T-helper 2 cell (primary cell): ENCODE results near the gene MTHFR.

Experiments
- DNase-seq, 5 experiments: peaks; one replicate each; pipeline versions ENCODE4 v3.0.0 to v3.0.0-alpha.2; 2012 to 2022

The MTHFR gene

DNA sequence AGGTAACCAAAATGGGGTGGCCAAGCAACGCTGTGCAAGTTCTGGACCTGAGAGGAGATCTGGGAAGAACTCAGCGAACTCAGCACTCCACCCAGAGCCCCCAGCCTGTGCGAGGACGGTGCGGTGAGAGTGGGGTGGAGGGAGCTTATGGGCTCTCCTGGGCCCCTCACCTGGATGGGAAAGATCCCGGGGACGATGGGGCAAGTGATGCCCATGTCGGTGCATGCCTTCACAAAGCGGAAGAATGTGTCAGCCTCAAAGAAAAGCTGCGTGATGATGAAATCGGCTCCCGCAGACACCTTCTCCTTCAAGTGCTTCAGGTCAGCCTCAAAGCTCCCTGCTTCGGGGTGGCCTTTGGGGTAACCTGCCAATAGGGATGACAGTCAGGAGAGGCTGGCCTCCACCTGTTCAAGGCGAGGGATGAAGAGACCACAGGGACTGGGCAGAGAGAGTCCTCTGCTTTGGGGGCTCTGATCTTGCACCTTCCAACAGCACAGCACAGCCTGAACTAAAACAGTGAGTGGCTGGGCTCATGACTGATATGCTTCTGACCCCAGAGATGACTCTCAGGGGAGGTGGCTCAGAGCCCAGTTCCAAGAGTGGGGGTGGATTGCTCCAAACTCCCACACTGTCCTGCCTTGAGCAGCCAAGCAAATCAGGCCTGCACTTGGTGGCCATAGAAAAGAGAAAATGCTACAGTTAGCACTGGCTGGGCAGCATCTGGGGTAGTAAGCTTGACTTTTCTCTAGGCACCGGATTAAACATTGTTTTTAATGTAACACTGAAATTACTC lies 9.5 kb downstream of the MTHFR start:
- no peak for DNase-seq

DNA sequence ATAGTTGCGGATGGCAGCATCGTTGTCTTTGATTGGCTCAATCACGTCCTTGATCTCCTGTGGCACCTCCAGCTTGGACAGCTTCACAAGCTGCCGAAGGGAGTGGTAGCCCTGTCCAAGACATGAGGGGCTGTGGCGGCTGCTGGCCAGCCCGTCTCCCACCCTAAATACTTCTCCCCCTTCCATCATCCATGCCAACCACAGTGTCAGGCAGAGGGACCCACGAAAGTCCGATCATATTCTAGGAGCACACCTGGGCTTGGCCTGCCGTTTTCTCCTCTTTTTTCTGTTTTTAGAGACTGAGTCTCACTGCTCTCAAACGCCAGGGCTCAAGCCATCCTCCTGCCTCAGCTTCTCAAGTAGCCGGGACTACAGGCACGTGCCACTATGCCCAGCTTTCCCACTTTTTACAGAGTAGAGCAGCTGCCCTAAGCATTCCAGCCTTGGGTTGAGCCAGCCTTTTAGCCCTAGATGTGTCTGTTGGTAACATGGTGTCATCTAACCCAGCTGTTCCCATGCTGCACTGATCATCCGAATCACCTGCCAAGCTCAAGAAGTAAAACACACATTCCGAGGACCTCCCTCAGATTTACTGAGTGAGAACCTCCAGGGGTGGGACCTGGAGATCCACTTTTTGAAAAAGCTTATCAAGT lies 10.4 kb downstream of the MTHFR start:
- no peak for DNase-seq

DNA sequence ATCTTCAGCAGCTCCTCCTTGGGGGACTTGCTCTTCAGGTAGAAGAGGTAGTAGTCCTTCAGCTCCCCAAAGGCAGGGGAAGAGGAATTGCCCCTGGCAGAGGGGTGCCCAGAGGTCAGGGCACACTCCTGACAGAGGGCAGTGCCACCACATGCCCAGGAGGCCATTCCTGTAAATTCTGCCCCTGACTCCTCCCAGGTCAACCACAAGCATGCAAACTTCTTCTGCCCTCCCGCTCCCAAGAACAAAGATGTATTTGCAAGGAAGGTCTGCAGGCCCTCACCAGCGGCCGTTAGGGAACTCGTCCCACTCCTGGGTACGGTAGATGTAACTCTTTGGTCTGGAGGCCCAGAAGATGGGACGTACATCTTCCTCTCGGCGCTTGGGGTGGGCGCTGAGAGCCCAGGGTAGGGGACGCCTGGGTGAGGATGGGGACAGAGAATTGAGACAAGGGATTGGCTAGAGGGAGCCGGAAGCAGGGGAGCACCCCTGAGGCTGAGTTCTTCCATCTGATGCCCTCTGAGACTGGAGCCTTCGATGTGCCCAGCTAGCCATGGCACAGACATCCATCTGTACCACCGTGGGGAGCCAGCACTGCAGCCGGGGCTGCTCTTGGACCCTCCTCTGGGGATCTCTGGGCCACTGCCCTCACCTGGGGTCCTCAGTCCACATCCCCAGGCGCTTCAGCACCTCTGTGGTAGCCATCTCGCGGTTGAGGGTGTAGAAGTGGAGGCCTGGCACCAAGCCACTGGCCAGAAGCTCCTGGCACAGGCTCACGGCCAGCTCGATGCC lies 11.1 kb downstream of the MTHFR start:
- no peak for DNase-seq

DNA sequence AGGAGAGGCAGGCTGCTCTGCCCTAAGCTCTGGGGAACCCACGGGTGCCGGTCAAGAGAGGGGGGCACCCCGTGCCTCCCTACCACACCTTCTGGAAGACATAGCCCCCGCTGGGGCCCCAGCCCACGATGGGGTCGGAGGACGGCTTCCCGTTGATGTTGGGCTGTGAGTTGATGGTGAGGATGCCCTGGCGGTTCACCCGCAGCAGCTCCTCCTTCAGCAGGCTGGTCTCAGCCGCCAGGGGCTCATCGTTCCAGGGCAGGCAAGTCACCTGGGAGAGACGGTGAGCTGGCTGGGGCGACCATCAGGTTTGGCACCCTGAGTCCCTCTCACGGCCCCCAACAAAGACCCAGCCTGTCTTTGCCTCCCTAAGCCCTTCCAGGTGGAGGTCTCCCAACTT lies 11.9 kb downstream of the MTHFR start:
- no peak for DNase-seq

DNA sequence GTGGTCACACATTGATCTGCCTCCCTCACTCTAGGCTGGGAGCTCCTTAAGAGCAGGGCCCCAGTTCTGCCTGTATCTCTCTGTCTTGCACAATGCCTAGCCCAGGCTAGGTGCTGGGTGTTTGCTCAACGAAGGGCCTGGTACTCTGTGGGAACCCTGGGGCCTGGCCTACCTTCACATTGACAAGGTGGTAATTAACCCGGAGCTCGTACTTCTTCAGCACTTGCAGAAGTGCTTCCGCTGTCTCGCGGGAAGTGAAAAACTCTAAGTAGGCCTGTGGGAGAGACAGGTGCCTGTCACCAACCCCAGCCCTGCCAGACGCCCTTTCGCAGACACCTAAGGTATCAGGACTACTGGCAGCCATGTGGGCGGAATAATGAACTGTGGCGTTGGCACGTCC lies 13.7 kb downstream of the MTHFR start:
- DNase-seq, result no peak

DNA sequence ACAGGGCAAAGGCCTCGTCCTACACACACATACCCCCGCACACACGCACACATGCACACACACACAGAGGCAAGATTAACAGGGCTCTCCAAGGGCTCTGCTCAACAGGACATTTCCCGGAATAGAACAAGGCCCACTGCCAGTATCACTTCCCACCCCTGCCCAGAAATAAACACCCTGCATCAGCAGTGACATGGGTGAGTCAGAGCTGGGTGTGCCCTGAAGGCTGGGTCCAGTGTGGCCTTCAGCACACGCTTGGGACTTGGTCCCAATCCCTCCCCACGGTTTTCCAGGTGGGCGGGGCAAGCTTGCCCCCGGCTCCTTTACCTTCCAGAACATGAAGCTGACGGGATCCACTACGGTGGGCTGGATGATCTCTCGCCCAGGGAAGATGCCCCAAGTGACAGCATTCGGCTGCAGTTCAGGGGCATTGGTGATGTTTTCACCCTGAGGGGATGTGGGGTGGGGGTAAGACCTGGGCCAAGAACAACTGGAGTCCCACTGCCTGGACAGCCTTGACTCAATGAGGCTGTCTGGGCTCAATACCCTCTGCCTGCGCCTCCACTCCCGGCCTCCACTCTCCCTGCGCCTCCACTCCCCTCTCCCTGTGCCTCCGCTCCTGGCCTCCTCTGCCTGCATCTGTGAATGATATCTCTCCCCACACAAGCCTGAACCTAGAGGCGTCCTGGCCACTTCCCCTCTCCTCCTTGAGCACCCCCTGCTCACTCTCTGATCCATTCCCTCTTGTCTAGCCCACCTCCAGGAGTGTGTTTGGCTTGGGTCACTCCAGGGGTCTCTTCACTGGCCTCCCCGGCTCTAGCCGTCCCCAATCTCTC lies 14.7 kb downstream of the MTHFR start:
- DNase-seq, result no peak

DNA sequence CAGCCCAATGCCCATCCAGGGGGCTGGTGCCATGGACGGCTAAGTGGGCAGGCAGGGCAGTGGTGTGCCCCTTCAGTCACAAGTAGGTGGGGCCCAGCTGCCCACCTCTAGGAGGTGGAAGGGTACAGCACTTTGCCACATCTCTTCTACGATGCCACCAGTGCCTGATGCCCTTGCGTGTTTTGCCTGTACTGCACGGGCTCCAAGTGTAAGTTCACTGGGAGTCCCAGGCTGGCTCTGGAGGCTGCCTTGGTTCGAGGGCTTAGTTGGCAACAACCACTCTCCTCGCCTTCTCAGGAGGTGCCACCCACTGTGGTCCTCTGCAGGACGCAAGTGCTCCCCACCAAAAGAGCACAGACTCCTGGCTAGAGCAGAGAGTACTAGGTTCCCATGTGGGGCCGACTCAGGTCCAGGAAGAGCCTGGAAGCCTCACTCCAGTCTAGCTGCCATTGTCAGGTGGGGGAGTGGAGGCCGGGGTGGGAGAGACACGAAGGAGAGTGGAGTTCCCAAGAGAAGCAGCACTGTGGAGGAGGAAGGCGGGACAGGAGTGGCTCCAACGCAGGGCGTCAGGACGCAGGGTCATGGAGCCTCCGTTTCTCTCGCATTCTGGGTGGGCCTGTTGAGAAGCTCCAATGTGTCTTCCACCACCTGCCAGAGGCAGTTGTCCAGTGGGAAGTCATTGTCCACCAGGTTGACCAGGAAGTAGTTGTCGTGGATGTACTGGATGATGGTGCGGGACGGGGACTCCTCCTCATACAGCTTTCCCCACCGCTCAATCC lies 15.5 kb downstream of the MTHFR start:
- DNase-seq, result no peak

DNA sequence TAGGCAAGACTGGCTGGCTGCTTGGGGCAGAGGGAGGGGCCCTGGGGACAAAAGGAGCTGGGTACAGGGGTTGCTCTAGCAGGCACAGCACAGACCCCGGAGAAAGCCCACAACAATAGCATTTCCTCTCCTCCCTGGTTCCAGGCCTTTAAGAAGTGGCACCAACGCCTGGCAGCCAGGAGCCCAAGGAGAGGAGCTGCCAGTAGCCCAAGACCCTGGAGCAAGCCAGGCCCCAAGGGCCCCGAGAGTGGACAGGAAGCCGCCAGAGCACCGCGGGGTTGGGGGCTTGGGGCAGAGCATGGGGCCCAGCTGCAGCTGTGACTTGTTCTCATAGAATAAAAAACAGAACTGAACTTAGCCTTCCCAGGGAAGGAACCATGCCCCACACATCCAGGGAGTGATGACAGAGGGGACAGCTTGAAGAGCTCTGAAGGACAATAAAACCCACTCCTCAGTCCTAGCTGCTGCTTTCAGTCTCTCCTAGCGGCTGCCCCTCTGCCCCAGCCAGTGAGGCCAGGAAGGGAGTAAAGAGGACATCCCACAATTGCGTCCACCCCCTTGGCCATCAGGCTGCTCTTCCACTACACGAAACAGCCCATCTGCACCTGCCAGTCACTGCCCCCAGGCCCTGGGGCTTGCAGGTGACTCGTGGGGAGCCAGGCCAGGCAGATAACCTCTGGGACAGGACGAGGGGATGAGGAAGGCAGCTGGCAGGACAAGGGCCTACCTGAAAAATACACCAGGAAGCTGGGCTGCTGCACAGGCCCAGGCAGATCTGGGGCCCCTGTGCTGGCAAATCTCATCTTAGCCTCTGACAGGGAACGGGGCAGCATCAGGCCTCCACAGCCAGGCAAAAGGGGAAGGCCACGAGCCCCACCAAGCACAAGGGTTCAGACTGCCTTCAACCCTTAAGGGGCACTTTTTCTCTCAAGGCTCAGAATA lies 16.4 kb downstream of the MTHFR start:
- no peak for DNase-seq

DNA sequence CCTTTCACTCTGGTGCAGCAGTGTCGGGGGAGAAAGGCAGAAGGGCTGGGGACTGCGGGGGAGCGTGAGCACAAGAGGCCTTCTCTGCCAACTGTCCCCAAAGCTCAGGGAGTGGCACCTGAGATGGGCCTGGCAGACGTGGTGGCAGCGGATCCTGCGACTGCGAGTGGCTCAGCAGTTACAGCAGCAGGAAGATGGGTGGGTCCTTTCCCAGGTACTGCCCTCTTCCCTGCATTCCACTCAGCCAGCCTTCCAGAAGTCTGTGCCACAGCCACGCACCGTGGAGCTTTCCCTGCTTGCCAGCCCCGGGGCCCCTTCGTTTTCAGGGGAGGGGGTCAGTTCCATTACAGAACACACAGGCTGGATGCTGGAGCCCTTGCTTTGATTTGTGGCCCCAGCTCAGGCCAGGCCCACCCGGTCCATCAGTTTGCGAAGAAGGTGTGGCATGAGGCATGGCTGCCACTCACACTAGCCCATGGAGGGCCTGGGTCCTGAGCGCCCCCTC lies 17.2 kb downstream of the MTHFR start:
- no peak for DNase-seq

DNA sequence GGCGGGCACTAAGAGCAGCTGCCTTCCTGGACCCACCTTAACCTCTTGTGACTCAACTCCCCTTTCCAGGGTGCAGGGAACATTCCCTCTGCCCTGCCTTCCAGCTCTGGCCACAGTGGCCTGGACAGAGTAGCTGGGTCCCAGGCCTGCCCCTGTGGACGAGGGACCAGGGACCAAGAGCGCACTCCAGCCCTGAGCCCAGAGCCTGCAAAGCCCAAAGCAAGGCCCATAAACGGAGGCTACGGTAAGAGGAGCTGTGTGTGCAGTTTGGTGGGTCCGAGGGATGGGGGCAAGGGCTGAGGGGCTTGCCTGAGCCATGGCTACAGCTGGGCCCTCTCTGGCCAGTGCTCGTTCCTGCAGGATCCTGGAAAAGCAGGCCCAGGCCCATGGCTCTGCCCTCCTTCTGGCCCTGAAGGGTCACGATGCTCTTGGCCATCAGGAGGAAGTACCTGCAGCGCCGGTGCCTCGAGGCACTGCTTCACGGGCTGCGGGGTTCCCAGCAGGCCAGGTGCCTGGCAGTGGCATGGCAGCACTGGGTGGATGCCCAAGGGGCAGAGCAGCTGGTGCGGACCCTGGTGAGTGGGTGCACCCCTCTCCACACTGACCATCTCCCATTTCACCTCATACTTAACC lies 17.8 kb downstream of the MTHFR start:
- no peak for DNase-seq

DNA sequence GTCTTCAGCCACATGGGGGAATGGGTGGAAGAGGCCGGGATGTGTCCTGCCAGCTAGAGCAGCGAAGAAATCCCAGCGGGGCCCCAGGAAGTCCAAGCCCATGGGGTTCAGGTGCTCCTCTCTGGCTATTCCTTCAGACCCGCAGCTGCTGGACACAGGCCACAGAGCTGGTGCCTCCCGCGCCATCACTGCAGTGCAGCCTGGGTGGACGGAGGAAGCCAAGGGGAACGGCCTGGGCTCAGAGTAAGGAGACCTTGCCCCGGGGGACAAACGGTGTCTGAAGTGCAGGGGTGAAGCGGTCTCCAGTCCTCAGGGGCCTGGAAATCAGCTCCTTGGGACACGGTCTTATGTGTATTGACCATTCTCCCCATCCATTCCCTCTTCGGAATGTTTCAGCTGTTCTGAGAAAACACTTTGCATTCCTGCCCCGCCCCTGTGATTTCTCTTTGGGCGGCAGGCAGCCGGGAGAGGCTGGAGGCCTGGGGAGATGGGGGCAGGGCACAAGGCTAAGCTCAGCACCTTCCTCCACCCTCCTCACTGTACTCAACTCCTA lies 18.4 kb downstream of the MTHFR start:
- DNase-seq, result no peak

DNA sequence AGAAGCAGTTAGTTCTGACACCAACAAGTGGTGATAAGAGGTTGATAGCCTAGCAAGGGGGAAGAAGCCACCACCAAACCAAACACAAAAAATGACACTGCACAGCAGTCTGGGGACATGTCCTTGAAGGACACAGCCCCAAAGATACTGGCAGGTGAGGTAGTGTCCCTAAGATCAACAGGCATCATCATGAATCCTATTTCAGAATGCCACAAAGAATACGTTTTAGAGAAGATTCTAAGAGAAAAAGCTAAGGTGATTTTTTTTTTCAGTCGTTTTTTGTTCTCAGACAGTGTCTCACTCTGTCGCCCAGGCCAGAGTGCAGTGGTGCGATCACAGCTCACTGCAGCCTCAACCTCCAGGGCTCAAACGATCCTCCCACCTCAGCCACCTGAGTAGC lies 19.6 kb downstream of the MTHFR start:
- no peak for DNase-seq

DNA sequence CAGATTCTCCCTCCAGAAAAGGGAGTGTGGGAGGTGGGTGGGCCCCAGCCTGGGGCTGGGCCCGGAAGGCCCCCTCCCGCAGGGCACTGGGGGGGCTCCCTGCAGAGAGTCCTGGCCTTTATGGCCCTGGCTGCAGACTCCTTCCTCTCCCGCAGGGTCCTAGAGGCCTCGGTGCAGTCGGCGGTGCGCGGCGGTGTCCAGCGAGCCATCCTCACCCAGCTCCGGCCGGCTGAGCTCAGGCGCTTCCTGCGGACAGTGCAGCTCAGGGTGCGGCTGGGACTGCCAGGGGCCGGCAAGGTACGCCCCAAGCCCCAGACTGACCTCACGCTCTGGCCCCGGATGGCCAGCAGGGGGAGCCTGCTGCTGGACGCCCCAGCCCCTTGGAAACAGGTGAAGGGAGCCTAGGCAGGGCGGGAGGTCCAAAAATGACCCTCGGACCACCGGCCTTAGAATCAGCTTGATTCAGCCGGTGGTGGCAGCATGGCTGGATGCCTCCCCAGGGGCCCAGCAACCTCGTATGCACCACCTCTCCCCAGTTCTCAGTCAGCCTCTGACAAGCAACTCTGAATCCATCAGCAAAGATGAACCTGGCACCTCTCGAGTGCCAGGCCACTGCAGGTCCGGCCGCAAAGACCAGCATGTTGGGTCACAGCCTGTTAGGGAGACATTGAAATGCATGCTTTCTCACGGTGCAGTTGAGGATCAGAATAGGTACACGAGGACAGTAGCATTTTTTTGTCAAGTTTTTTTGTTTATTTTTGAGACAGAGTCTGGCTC lies 20.6 kb downstream of the MTHFR start:
- DNase-seq, result peak in 1 of 5 experiments; percentile 18

DNA sequence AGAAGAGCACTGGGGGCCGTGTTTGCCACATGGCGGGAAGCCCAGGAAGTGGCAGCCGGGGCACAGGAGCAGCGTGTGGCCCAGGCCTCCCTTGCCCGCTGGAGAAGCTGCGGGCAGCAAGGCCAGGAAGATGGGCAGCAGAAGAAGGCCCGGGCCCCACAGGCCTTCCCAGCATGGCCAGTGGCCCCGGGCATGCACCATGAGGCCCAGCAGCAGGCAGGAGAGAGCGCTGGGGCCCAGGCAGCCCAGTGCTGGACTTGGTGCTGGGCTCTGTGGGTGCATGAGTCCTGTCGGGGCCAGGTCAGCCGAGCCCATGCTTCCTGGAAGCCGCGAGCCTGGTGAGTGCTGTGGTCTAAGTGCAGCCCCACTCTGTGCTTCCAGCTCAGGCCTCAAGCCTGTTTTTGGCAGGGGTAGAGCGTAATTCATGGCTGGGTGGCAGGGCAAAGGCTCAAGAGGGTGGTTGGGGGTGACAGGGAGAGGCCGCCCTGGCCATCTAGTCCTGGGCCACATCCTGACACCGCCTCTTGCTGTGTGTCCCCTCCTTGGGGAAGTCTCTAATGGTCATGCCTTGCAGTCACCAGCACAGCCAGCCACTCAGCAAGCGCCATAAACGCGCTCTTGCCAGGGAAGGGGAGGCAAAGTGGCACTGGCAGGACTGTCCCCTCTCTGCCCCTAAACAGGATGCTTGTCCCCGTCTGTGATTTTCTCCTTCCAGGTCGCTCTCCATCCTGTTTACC lies 21.3 kb downstream of the MTHFR start:
- DNase-seq, result no peak

DNA sequence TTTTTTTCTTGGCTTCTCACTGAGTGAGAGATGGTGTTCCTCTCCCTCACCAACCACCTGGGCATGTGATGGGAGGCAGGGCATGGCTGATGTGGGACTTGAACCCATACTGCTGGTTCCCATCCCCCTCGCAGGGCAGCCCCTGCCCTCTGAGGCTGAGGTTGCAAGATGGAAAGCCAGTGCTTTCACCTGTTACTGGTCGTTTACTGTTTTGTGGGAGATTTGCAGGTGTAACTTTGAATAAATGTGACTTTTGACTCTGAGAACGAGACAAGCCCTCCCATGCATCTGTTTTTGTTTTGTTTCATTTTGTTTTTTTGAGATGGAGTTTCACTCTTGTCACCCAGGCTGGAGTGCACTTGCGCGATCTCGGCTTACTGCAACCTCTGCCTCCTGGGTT lies 22.2 kb downstream of the MTHFR start:
- DNase-seq, result no peak

DNA sequence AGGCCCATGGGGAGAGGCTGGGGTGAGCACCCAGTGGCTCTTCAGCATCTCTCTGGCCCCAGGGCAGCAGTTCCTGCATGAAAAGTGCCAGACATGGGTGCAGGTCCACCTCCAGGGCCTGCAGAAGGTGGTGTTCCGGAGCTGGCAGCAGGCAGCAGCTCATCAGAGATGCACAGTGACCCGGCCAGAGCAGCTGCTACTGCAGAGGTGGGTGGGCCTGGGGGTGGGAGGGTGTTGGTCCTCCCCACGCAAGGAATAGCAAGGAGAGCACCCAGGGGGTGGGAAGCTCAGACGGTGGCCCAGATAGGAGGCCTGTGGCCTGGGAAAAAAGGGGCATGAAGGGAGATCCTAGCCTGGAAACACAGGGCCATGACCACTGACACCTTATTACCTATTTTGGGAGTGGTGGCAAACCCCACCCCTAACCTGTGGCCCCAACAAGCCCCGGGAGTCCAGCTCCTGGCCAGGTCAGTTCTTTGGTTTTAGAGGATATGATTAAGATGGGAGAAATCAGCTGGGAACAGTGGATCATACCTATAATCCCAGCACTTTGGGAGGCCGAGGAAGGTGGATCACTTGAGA lies 23.5 kb downstream of the MTHFR start:
- DNase-seq, result no peak

DNA sequence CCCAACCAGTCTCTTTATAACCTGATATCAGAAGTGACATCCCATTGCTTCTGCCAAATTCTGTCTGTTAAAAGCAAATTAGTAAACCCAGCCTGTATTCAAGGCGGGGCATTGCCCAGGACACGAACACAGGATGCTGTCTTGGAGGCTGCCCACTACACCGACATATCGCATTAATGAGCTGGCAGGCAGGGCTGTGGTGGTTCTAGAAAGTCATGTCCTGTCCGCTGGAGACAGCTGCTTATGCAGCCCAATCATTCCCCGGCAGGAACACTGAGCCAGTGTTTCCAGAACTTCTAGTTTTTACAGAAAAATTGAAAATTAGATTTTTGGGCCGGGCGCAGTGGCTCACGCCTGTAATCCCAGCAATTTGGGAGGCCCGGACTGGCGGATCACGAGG lies 24.5 kb downstream of the MTHFR start:
- DNase-seq, result no peak
